ENCODE data around the gene CNTN2.

Gene CNTN2

DNA sequence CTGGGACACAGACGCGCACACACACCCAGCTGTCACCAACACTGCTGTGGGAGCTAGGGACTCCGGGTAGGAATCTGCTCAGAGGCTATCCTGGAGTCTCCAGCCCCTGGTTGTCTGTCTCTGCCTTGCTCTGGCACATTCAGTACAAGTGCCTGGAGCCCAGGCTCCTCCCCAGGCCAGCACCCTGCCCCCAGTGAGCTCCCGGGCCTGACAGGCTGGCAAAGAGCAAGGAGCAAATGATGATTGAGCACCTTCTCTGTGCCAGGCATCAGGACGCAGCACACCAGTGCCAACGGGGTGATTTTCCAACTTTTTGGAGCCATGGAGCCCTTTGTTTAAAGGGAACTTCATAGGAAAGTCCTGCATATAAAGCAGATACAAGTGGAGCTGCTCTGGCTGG, 6.5 kb downstream of the CNTN2 start:
- H3K36me3 ChIP-seq (replicated peaks) = no peaks in the 10 kb centered on the region
- no peak overlapping the region for H3K27ac ChIP-seq
- H3K4me3 ChIP-seq (ENCODE audit: low read depth, low read length) = no peak overlapping the region
- in situ Hi-C loops (cut with HindIII; ENCODE audit: low pct_ligation_motif_present, low sequenced_read_pairs) = no loop called here
- peaks cover 22% of the 10 kb centered on the region for H3K27me3 ChIP-seq (replicated peaks)
- no peak for DNase-seq
- TF ChIP-seq, protein P1, sequence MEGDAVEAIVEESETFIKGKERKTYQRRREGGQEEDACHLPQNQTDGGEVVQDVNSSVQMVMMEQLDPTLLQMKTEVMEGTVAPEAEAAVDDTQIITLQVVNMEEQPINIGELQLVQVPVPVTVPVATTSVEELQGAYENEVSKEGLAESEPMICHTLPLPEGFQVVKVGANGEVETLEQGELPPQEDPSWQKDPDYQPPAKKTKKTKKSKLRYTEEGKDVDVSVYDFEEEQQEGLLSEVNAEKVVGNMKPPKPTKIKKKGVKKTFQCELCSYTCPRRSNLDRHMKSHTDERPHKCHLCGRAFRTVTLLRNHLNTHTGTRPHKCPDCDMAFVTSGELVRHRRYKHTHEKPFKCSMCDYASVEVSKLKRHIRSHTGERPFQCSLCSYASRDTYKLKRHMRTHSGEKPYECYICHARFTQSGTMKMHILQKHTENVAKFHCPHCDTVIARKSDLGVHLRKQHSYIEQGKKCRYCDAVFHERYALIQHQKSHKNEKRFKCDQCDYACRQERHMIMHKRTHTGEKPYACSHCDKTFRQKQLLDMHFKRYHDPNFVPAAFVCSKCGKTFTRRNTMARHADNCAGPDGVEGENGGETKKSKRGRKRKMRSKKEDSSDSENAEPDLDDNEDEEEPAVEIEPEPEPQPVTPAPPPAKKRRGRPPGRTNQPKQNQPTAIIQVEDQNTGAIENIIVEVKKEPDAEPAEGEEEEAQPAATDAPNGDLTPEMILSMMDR (IDR thresholded peaks at IDR 0.05; ENCODE audit: low read depth, low read length, missing control alignments) = no peak

DNA sequence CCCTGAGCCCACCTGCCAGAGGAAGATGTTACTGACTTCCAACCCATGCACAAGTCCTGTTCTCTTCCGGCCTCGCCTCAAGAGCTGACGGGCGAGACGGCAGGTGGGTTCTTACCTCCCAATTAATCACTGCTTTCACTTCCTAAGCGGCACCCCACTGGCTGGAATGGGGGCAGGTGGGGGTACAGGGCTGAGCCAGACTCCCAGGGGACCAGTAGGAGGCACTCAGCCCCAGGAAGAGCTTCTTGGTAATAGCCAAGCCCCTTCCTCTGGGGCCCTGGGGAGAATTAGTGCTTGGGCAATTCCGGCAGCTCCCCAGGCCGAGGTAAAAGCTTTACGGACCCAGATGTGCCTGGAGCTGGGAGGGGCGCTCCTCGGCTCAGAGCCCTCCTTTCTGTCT, 9.7 kb downstream of the CNTN2 start:
- no peak overlapping the region for H3K4me3 ChIP-seq (ENCODE audit: low read depth, low read length)
- TF ChIP-seq, protein P1 (IDR thresholded peaks at IDR 0.05; ENCODE audit: low read depth, low read length, missing control alignments) = no peak
- in situ Hi-C loops (cut with HindIII; ENCODE audit: low pct_ligation_motif_present, low sequenced_read_pairs) = no loop called here
- no peaks in the 10 kb centered on the region for H3K27me3 ChIP-seq (replicated peaks)
- H3K27ac ChIP-seq = no peak overlapping the region
- DNase-seq = no peak
- H3K36me3 ChIP-seq (replicated peaks) = no peaks in the 10 kb centered on the region

DNA sequence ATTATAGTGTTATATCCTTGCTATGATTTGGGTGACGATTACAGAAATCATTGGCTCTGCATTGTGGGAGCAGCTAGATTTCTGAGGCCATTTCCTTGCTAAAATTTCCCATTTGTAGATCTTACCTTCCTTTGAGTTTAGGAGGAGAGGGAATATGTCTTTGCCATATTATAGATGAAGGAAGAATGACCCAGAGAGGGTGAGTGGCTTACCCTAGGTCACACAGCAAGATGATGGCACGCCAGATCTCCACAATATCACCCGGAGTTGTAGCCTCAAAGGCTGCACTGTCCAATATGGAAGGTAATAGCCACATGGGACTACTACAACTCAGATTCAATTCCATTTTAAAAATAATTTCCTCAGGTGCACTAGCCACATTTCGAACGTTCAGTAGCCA, 10.3 kb downstream of the CNTN2 start:
- Histone ChIP-seq H3K4me3 (ENCODE audit: low read depth, low read length) (no peak overlapping the region), H3K27me3 (replicated peaks) (no peaks in the 10 kb centered on the region), H3K27ac (no peak overlapping the region), H3K36me3 (replicated peaks) (no peaks in the 10 kb centered on the region)
- in situ Hi-C loops (cut with HindIII; ENCODE audit: low pct_ligation_motif_present, low sequenced_read_pairs) = no loop called here
- no peak for DNase-seq
- TF ChIP-seq, protein P1 (IDR thresholded peaks at IDR 0.05; ENCODE audit: low read depth, low read length, missing control alignments) = no peak

DNA sequence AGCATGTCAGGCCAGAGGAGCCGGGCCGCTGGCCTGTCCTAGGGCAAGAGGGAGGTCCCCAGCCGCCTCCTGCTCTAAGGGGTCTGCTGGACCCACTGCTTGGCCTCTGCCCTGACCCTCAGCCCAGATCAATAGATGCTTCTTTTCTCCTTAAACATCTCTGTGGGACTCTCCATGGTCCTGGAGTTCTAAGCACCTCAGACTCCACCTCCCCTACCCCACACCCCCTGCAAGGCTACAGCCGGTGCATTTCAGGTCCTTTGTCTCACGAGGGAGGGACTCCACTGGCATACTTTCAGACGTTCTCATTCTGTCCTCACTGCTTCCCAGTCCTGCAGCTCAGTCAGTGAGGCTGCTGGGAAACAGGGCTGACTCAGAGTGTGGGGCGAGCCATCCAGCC, 11.0 kb downstream of the CNTN2 start:
- DNase-seq = no peak
- Histone ChIP-seq H3K4me3 (ENCODE audit: low read depth, low read length) (no peak overlapping the region), H3K36me3 (replicated peaks) (no peaks in the 10 kb centered on the region), H3K27me3 (replicated peaks) (no peaks in the 10 kb centered on the region), H3K27ac (no peak overlapping the region)
- TF ChIP-seq, protein P1 (IDR thresholded peaks at IDR 0.05; ENCODE audit: low read depth, low read length, missing control alignments) = no peak
- in situ Hi-C loops (cut with HindIII; ENCODE audit: low pct_ligation_motif_present, low sequenced_read_pairs) = no loop called here

DNA sequence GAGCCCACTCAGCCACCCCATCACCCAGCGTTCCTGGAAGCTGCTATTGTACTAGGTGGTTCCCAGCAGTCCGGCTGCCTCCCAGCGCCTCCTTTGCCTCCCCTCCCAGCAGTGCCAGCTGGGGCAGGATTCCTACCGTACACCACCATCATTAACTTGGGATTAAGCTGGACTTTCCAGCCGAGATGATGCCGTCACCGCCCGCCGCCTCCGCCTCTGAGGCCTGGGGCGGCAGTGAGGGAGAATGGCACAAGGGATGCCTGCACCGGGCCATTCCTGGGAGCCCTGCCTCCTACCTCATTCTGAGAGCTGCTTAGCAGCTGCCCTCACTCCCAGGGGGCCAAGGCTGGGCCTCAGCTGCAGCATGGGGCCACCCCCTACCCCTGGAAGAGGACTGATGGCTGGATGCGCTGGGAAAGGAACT, 13.2 kb downstream of the CNTN2 start:
- in situ Hi-C loops (cut with HindIII; ENCODE audit: low pct_ligation_motif_present, low sequenced_read_pairs) = no loop called here
- H3K4me3 ChIP-seq (ENCODE audit: low read depth, low read length) = no peak overlapping the region
- no peaks in the 10 kb centered on the region for H3K27me3 ChIP-seq (replicated peaks)
- H3K27ac ChIP-seq = no peak overlapping the region
- TF ChIP-seq, protein P1 (IDR thresholded peaks at IDR 0.05; ENCODE audit: low read depth, low read length, missing control alignments) = no peak
- DNase-seq = no peak
- H3K36me3 ChIP-seq (replicated peaks) = no peaks in the 10 kb centered on the region

DNA sequence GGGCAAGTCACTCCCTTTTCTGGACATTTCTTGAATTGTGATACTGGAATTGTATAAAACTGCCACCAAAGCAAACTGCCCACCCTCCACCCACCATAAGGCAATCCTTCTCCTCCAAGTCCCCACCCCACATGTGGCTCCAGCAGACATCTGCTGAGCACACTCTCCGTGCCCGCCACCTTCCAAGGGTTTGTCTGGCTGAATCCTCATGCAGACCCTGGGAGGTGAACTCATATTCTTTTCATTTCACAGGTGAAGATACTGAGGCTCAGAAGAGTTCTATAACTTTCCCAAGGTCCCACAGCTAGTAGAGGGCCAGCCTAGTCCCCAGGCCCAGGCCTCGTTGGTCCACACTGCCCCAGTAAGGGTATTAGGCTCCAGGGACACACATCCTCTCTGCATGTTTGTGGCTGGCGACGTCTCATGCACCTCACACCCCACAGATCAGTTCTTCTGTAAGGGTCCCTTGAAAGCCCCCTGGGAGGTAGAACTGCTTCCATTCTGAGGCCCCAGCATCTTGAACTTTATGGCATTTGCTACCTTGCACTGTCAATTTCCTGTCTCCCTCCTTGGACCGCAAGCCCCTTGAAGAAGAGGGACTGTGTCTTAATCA, 14.1 kb downstream of the CNTN2 start:
- no peaks in the 10 kb centered on the region for H3K36me3 ChIP-seq (replicated peaks)
- no peak overlapping the region for H3K4me3 ChIP-seq (ENCODE audit: low read depth, low read length)
- DNase-seq = no peak
- in situ Hi-C loops (cut with HindIII; ENCODE audit: low pct_ligation_motif_present, low sequenced_read_pairs) = no loop called here
- no peaks in the 10 kb centered on the region for H3K27me3 ChIP-seq (replicated peaks)
- TF ChIP-seq, protein P1 (IDR thresholded peaks at IDR 0.05; ENCODE audit: low read depth, low read length, missing control alignments) = no peak
- H3K27ac ChIP-seq = no peak overlapping the region
